Glomerular endothelial cell (primary cell): ENCODE measurements around the gene HSD17B13. TPM values are rescaled to one million over a fixed set of nuclear protein-coding genes. Genes with fewer than 3 reads are reported as not detected.
A peak's percentile ranks its signal among the peaks of the same experiment; 100 is the strongest.

ENCODE experiments used
- DNase-seq: peaks from one replicate; pipeline ENCODE4 v3.0.0-alpha.2; 2011; ENCODE audit warnings: low read depth, low spot score; ENCODE audit errors: extremely low read depth
- total RNA-seq: library from RNA; depleted of rRNA; stranded (reverse); fragments of >200 nt; gene quantifications from 2 replicates; pipeline ENCODE4 v1.2.3, GENCODE V29; 2015

Gene HSD17B13
- total RNA-seq, 1 donor from 2014 or later: not detected

GRCh38 chr4:87270144-87270543 is 52.5 kb downstream of the HSD17B13 start:
- DNase-seq: peak; percentile 1

GRCh38 chr4:87268411-87268810 is 54.3 kb downstream of the HSD17B13 start:
- DNase-seq: no peak

GRCh38 chr4:87266986-87267385 is 55.7 kb downstream of the HSD17B13 start:
- DNase-seq: no peak

- DNase-seq: no peak
These were observed 59.8 kb downstream of the HSD17B13 start for GRCh38 chr4:87262886-87263285.

GRCh38 chr4:87260477-87260876 is 62.2 kb downstream of the HSD17B13 start:
- DNase-seq: no peak

- DNase-seq: no peak
These were observed 64.0 kb downstream of the HSD17B13 start for GRCh38 chr4:87258677-87259076.

GRCh38 chr4:87257523-87257922 is 65.2 kb downstream of the HSD17B13 start:
- DNase-seq: no peak

GRCh38 chr4:87255755-87256154 is 66.9 kb downstream of the HSD17B13 start:
- no peak for DNase-seq

Other genes starting within 250 kb of the HSD17B13 start
- 2.9 and 5.1 TPM in 2 replicates for gene KLHL8, start 102.3 kb downstream of the HSD17B13 start, total RNA-seq
- 22.9 and 23.2 TPM in 2 replicates for gene HSD17B11, start 68.3 kb upstream of the HSD17B13 start, total RNA-seq
- gene NUDT9, start 99.7 kb upstream of the HSD17B13 start, total RNA-seq: 17.4 and 20.8 TPM in 2 replicates
- gene SPARCL1, start 206.5 kb upstream of the HSD17B13 start, total RNA-seq: 0.41 TPM in 1 of 2 replicates, not detected in the other